ENCODE data around the gene ZBTB7A. TPM values are rescaled to one million over a fixed set of nuclear protein-coding genes. Genes with fewer than 3 reads are reported as not detected.
A peak's percentile ranks its signal among the peaks of the same experiment; 100 is the strongest.
"Not testable (repeated sequence)": the region's sequence is repeated elsewhere in the genome, so short reads cannot be mapped to it uniquely, and the experiment has no call there.

The ZBTB7A gene
- total RNA-seq, 1 donor from 2014 or later = 33.3 TPM

DNA sequence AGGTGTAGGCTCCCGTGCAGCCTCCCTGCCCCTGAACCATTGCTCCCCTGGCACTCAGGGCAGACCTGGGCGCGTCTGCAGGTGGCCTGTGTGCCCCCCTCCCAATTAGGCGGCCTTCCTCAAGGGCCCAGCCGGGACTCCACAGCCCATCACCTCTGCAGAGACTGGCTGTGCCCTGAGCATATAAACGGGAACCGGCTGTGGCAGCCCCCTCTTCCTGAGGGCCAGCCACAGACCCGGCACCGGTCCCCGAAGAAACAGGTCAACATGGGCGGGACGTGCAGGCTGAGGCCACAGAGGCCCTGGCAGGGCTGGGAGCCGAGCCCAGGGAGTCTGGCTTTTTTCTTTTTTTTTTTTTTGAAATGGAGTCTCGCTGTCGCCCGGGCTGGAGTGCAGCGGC is 47.1 kb downstream of the ZBTB7A start:
- no peak for ATAC-seq
- DNase-seq (ENCODE audit: low spot score) = peak; percentile 42

- no peak for ATAC-seq
- DNase-seq (ENCODE audit: low spot score) = no peak
Measured at GRCh38 chr19:4018775-4019504, 47.8 kb downstream of the ZBTB7A start.

- no peak for ATAC-seq
- no peak for DNase-seq (ENCODE audit: low spot score)
Measured at GRCh38 chr19:4018140-4018613, 48.5 kb downstream of the ZBTB7A start.

GRCh38 chr19:4016903-4017638 is 49.6 kb downstream of the ZBTB7A start:
- DNase-seq (ENCODE audit: low spot score) (peak; percentile 44), ATAC-seq (no peak)

- peak; percentile 49 for DNase-seq (ENCODE audit: low spot score)
- peak; percentile 47 for ATAC-seq
Measured at GRCh38 chr19:4016486-4016885, 50.2 kb downstream of the ZBTB7A start.

- peak; percentile 10 for ATAC-seq
- DNase-seq (ENCODE audit: low spot score) = peak; percentile 45
Measured at GRCh38 chr19:4015705-4016402, 50.8 kb downstream of the ZBTB7A start.

DNA sequence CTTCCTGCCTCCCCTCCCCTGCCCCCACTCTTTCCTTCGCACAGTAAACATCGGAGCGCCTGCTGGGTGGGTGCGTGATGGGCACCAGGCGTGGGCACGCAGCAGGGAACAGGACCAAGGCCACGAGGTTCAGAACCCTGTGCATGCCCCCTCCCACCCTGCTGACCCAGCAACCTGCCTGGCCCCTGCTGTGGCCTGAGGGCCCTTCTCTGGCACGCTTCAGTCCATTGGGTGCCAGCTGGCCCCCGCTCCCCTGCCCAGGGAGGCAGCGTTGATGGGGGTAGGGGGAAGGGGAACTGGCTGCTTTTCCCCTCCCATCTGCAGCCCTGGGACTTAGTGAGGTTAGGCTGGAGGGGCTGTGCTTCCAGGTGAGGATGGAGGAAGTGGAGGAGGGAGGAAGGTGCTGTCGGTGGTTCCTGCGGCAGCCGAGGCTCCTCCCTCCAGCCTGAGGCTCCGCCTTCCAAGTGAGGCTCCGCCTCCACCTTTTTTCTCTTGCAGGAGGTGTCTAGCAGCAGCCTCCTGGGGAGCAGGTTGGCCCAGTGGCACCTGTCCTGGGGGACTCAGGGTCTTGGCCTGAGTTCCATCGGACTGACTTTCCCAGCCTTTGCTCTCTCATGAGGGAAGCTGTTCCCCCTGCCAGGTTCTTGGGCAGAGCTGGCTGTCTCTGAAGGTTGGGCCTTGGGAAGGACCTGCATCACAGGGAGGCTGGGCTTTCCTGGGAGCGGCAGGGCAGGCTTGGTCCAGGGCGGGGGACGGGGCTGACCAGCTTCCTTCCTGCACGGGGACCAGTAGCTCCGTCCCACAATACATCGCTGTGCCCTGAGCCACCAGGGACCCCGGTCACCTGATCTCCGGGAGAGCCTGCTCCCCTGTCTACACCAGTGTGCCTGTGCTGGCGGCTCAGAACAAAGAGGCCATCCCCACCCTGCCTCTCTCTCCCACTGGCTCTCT is 51.9 kb downstream of the ZBTB7A start:
- ATAC-seq (no peak), DNase-seq (ENCODE audit: low spot score) (peak; percentile 44)

- no peak for ATAC-seq
- DNase-seq (ENCODE audit: low spot score) = no peak
Measured at GRCh38 chr19:4013886-4014540, 52.7 kb downstream of the ZBTB7A start.

GRCh38 chr19:4012975-4013634 is 53.6 kb downstream of the ZBTB7A start:
- no peak for ATAC-seq
- DNase-seq (ENCODE audit: low spot score) = peak; percentile 45

- ATAC-seq (peak; percentile 55), DNase-seq (ENCODE audit: low spot score) (peak; percentile 68)
Measured at GRCh38 chr19:4012092-4012974, 54.4 kb downstream of the ZBTB7A start.

DNA sequence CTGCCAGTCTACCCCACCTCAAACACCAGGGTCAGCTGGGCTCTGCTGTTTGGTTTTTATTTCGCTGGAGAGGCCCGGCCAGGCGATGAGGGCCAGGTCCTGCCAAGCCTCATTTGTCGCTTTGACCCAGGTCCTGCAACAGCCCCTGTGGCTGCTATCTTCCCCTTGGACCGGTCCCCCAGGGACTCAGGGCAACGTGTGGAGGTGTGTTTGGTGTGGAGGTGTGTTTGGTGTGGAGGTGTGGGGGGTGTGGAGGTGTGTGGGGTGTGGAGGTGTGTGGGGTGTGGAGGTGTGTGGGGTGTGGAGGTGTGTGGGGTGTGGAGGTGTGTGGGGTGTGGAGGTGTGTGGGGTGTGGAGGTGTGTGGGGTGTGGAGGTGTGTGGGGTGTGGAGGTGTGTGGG is 55.3 kb downstream of the ZBTB7A start:
- not testable (repeated sequence) for ATAC-seq
- peak; percentile 44 for DNase-seq (ENCODE audit: low spot score)

- DNase-seq (ENCODE audit: low spot score) (no peak), ATAC-seq (no peak)
Measured at GRCh38 chr19:4010808-4011110, 55.9 kb downstream of the ZBTB7A start.

DNA sequence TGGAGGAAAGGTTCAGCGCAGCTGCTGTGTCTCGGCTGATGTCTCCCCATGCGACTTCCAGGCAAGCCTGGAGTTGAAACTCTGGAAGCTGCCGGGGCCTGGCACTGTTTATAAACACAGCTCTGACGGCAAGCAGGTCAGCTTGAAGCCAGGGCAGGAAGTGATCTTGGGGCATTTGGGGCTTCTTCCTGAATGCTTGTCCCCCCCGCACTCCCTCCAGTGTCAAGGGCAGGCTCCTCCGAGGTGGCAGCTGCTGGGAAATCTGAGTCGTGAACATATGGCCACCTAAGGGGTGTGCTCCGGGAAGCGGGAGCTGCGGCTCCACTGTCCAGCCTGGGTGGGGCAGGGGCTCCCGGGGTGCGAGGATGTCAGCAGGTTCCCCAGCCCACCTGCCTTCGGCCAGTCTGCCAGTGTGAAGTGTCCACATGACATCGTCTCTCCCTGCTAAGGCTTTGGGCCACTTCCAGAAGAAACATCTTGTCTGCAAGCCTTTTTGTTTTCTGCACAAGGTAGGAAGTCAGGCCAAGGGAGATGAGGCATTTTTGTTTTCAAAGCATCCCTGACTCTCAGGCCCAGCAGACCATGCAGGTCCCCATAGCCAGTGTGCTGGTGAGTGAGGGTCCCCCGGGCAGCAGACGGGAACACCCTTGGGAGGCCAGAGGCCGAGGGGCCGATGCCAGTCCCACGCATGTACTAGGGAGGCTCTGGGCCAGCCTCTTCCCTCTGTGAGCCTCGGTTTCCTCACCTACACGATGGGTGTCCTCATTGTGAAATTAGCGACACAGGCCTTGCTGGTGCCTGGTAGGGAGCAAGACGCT is 56.5 kb downstream of the ZBTB7A start:
- DNase-seq (ENCODE audit: low spot score) (peak; percentile 44), ATAC-seq (no peak)

DNA sequence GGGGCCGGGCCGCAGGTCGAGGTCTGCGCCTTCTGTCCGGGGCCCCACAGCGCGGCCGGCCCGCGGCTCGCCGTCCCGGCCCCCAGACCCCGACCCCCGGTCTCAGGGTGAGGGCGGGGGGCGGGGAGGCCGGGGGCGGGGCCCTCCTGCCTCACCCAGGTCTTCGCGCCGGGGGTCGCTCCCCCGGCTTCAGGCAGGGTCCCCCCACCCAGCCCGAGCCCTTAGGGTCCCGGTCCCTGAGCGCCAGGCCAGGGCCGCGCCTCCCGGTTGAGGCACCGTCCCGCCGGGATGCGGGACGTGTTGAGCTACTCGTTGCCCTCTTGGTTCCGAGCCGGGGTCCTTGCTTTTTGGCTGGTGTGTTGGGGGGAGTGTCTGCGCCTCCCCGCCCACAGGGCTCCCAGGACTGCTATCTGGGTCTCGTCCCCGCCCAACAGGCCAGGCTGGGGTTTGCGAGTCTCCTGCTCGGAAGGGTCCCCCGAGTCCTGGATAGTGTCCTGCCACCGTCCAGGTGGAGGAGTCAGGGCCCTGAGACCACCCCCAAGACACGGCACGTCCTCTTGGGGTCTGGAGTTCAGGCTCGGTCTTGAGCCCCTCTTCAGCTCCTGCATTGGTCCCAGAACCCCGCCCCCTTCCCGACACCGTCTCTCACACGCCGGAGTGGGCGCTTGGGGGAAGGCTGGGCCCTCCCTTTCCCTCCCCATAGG is 58.7 kb downstream of the ZBTB7A start:
- DNase-seq (ENCODE audit: low spot score) (peak; percentile 57), ATAC-seq (peak; percentile 1)

GRCh38 chr19:4007021-4007835 is 59.5 kb downstream of the ZBTB7A start, which contains the start of gene PIAS4:
TSS of gene PIAS4 (plus strand) at chr19:4007736. CDS start at chr19:4007761, 25 bp downstream.
- ATAC-seq = peak; percentile 90
- DNase-seq (ENCODE audit: low spot score) = peak; percentile 97

DNA sequence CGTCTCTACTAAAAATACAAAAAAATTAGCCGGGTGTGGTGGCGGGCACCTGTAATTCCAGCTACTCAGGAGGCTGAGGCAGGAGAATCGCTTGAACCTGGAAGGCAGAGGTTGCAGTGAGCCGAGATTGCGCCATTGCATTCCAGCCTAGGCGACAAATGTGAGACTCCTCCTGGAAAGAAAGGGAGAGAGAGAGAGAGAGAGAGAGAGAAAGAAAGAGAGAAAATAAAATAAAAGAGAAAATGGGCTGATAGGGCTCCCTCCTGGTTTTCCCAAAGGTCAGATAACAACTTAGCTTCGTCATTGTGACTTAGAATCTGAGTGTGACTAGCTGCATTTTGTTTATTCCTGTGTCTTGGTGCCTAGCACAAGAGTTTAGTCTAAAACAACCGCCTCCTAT is 61.3 kb downstream of the ZBTB7A start:
- ATAC-seq; DNase-seq (ENCODE audit: low spot score): not testable (repeated sequence)

Measured in left lobe of liver (tissue), 2 donors.